ENCODE results near the gene INTS7. TPM values are rescaled to one million over a fixed set of nuclear protein-coding genes. Genes with fewer than 3 reads are reported as not detected.

Gene INTS7
- total and polyA plus RNA-seq, 4 donors: 3.9 to 14.4 (median 10.2) TPM

- no peaks in the 10 kb centered on the region for H3K9me3 ChIP-seq (ENCODE audit: control insufficient read depth in 4 of 4, low read length in 3 of 4)
- DNase-seq (ENCODE audit: low spot score): no peak
- no peak overlapping the region for H3K9ac ChIP-seq (ENCODE audit: low read depth in 1 of 2, low read length in 2 of 2)
- TF ChIP-seq ATF3 (IDR thresholded peaks at IDR 0.05) (no peak), RXRA (IDR thresholded peaks at IDR 0.05) (no peak), GABPA (IDR thresholded peaks at IDR 0.05 in 1 of 2, conservative IDR thresholded peaks at IDR 0.05 in 1 of 2) (no peak), RAD21 (IDR thresholded peaks at IDR 0.05) (no peak), JUND (IDR thresholded peaks at IDR 0.05) (no peak), NR2F2 (IDR thresholded peaks at IDR 0.05) (no peak), YY1 (IDR thresholded peaks at IDR 0.05) (no peak), EGR1 (IDR thresholded peaks at IDR 0.05; ENCODE audit: low read depth in 2 of 2) (no peak), CTCF (IDR thresholded peaks at IDR 0.05; ENCODE audit: low read depth, low read length, missing input control) (no peak), REST (IDR thresholded peaks at IDR 0.05) (no peak), HNF4G (IDR thresholded peaks at IDR 0.05) (no peak), SP1 (IDR thresholded peaks at IDR 0.05) (no peak)
- TF ChIP-seq, protein P1, sequence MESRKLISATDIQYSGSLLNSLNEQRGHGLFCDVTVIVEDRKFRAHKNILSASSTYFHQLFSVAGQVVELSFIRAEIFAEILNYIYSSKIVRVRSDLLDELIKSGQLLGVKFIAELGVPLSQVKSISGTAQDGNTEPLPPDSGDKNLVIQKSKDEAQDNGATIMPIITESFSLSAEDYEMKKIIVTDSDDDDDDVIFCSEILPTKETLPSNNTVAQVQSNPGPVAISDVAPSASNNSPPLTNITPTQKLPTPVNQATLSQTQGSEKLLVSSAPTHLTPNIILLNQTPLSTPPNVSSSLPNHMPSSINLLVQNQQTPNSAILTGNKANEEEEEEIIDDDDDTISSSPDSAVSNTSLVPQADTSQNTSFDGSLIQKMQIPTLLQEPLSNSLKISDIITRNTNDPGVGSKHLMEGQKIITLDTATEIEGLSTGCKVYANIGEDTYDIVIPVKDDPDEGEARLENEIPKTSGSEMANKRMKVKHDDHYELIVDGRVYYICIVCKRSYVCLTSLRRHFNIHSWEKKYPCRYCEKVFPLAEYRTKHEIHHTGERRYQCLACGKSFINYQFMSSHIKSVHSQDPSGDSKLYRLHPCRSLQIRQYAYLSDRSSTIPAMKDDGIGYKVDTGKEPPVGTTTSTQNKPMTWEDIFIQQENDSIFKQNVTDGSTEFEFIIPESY (IDR thresholded peaks at IDR 0.05): no peak
- no peak overlapping the region for H3K4me3 ChIP-seq (ENCODE audit: low read depth in 1 of 3, low read length in 3 of 3)
- no peaks in the 10 kb centered on the region for H3K27me3 ChIP-seq (ENCODE audit: control insufficient read depth in 4 of 4, insufficient read depth in 4 of 4, low read length in 3 of 4)
- H3K36me3 ChIP-seq (ENCODE audit: control insufficient read depth in 4 of 4, insufficient read depth in 3 of 4, low read depth in 1 of 4, low read length in 3 of 4): no peaks in the 10 kb centered on the region
- H3K27ac ChIP-seq (ENCODE audit: low read depth in 1 of 2, low read length in 2 of 2): no peak overlapping the region
- peaks cover 0 to 2% (median 0%) of the 10 kb centered on the region in 4 donors for H3K4me1 ChIP-seq (ENCODE audit: control insufficient read depth in 4 of 4, insufficient read depth in 4 of 4, low read length in 3 of 4)
Measured at GRCh38 chr1:212042436-212042835, 7.1 kb upstream of the INTS7 start.

GRCh38 chr1:212040629-212041412 is 5.5 kb upstream of the INTS7 start:
- TF ChIP-seq YY1 (IDR thresholded peaks at IDR 0.05) (no peak), RXRA (IDR thresholded peaks at IDR 0.05) (no peak), RAD21 (IDR thresholded peaks at IDR 0.05) (no peak), CTCF (IDR thresholded peaks at IDR 0.05; ENCODE audit: low read depth, low read length, missing input control) (no peak), MAX (IDR thresholded peaks at IDR 0.05) (no peak), JUND (IDR thresholded peaks at IDR 0.05) (no peak)
- no peak for DNase-seq (ENCODE audit: low spot score)
- no peaks in the 10 kb centered on the region for H3K9me3 ChIP-seq (ENCODE audit: control insufficient read depth in 4 of 4, low read length in 3 of 4)
- H3K4me1 ChIP-seq (ENCODE audit: control insufficient read depth in 4 of 4, insufficient read depth in 4 of 4, low read length in 3 of 4): peaks cover 4 to 8% (median 5%) of the 10 kb centered on the region in 4 donors
- no peak overlapping the region for H3K4me3 ChIP-seq (ENCODE audit: low read depth in 1 of 3, low read length in 3 of 3)
- H3K9ac ChIP-seq (ENCODE audit: low read depth in 1 of 2, low read length in 2 of 2): no peak overlapping the region
- WGBS: 67% methylated on average over 5 of the region's 5 CpGs
- no peaks in the 10 kb centered on the region for H3K27me3 ChIP-seq (ENCODE audit: control insufficient read depth in 4 of 4, insufficient read depth in 4 of 4, low read length in 3 of 4)
- H3K27ac ChIP-seq (ENCODE audit: low read depth in 1 of 2, low read length in 2 of 2): no peak overlapping the region
- no peaks in the 10 kb centered on the region for H3K36me3 ChIP-seq (ENCODE audit: control insufficient read depth in 4 of 4, insufficient read depth in 3 of 4, low read depth in 1 of 4, low read length in 3 of 4)
